WTC11 (cell line): ENCODE results near the gene UNKL. TPM values are rescaled to one million over a fixed set of nuclear protein-coding genes. Genes with fewer than 3 reads are reported as not detected.

Experiments used
- ATAC-seq: fragments of 200-7000 bp; cut with Tn5 transposase; 2 replicates; pipeline ENCODE4 v1.10.0; 2021; ENCODE audit warnings: mild to moderate bottlenecking, moderate library complexity
- CTCF ChIA-PET: fragments of 300-600 bp; sonication (Branson Sonifier 250); formaldehyde crosslinking; loops from one replicate; lab custom pipeline; 2021; ENCODE audit warnings: antibody characterized with exemption; lab: Charles Lee
- POLR2A ChIA-PET: fragments of 350-600 bp; sonication (Branson Sonifier 250); formaldehyde crosslinking; loops from one replicate; lab custom pipeline; 2021; ENCODE audit warnings: antibody characterized with exemption; lab: Charles Lee
- DNase-seq: peaks from one replicate; pipeline ENCODE4 v3.0.0; 2021; ENCODE audit warnings: low spot score
- H3K27ac Mint-ChIP-seq: 2 replicates; pipeline ENCODE4 v1.8.0; 2021; ENCODE audit warnings: mixed read lengths
- H3K27me3 Mint-ChIP-seq: 2 replicates; pipeline ENCODE4 v1.8.0; 2021; ENCODE audit warnings: low read depth, mild to moderate bottlenecking, moderate library complexity, mixed read lengths
- H3K36me3 Mint-ChIP-seq: 2 replicates; pipeline ENCODE4 v1.8.0; 2021; ENCODE audit warnings: mixed read lengths
- H3K4me1 Mint-ChIP-seq: 2 replicates; pipeline ENCODE4 v1.8.0; 2022; ENCODE audit warnings: mixed read lengths
- H3K4me3 Mint-ChIP-seq: 2 replicates; pipeline ENCODE4 v1.8.0; 2021; ENCODE audit warnings: mild to moderate bottlenecking, moderate library complexity, mixed read lengths
- H3K9me3 Mint-ChIP-seq: 2 replicates; pipeline ENCODE4 v1.8.0; 2021; ENCODE audit warnings: mixed read lengths
- AR ChIP-seq: fragments of 250-450 bp; sonication (Bioruptor Pico); IDR thresholded peaks from 2 replicates; pipeline ENCODE4 v1.9.0; 2021; ENCODE audit warnings: mild to moderate bottlenecking
- CBFB ChIP-seq: sonication (generic); formaldehyde crosslinking; IDR thresholded peaks from 2 replicates; pipeline ENCODE4 v1.8.1; 2022; ENCODE audit warnings: mild to moderate bottlenecking, low read depth, missing genetic modification reagents
- CTCF ChIP-seq: fragments of 200-600 bp; IDR thresholded peaks from 2 replicates; pipeline ENCODE4 v1.8.0; 2022; ENCODE audit warnings: antibody characterized with exemption
- EMX1 ChIP-seq: fragments of 250-450 bp; sonication (Bioruptor Pico); IDR thresholded peaks from 2 replicates; pipeline ENCODE4 v1.8.0; 2021; ENCODE audit warnings: mild to moderate bottlenecking
- GABPB1 ChIP-seq: sonication (generic); formaldehyde crosslinking; IDR thresholded peaks from 2 replicates; pipeline ENCODE4 v1.8.1; 2023; ENCODE audit warnings: mild to moderate bottlenecking, missing genetic modification reagents
- HMGXB4 ChIP-seq: sonication (generic); formaldehyde crosslinking; IDR thresholded peaks from 2 replicates; pipeline ENCODE4 v1.8.1; 2023; ENCODE audit warnings: mild to moderate bottlenecking, moderate library complexity, missing genetic modification reagents
- KAT7 ChIP-seq: sonication (generic); formaldehyde crosslinking; IDR thresholded peaks from 2 replicates; pipeline ENCODE4 v1.8.1; 2023; ENCODE audit warnings: missing genetic modification reagents, mild to moderate bottlenecking, borderline replicate concordance
- PREB ChIP-seq: sonication (generic); formaldehyde crosslinking; IDR thresholded peaks from 2 replicates; pipeline ENCODE4 v1.8.1; 2022; ENCODE audit warnings: mild to moderate bottlenecking, missing genetic modification reagents, moderate library complexity, borderline replicate concordance
- ZBTB43 ChIP-seq: sonication (generic); formaldehyde crosslinking; IDR thresholded peaks from 2 replicates; pipeline ENCODE4 v1.8.1; 2023; ENCODE audit warnings: mild to moderate bottlenecking, missing genetic modification reagents
- ZNF263 ChIP-seq: sonication (generic); formaldehyde crosslinking; IDR thresholded peaks from 2 replicates; pipeline ENCODE4 v1.8.1; 2022; ENCODE audit warnings: low read depth, mild to moderate bottlenecking, moderate library complexity, missing genetic modification reagents
- ZNF281 ChIP-seq: sonication (generic); formaldehyde crosslinking; IDR thresholded peaks from 2 replicates; pipeline ENCODE4 v1.8.0; 2023; ENCODE audit warnings: mild to moderate bottlenecking, missing genetic modification reagents
- ZNF423 ChIP-seq: fragments of 250-450 bp; sonication (Bioruptor Pico); IDR thresholded peaks from 2 replicates; pipeline ENCODE4 v2.1.2; 2022; ENCODE audit warnings: mild to moderate bottlenecking, moderate library complexity
- ZSCAN18 ChIP-seq: fragments of 250-450 bp; sonication (Bioruptor Pico); IDR thresholded peaks from 2 replicates; pipeline ENCODE4 v2.1.2; 2022; ENCODE audit warnings: mild to moderate bottlenecking, moderate library complexity
- total RNA-seq: library from RNA; stranded (reverse); gene quantifications from 3 replicates; pipeline ENCODE4 v1.2.3, GENCODE V29; 2021

Gene UNKL
- total RNA-seq, 1 experiment from 2014 or later: 53.3 TPM

GRCh38 chr16:1366712-1367299 lies 47.7 kb downstream of the UNKL start:
- Mint-ChIP-seq H3K4me1 (no peaks in the 10 kb centered on the region), H3K27ac (no peak overlapping the region)
- POLR2A ChIA-PET: interaction anchor here (0.5 kb wide), 1 partner anchor 569 kb away, joined by 3 read pairs; no protein-coding TSS in a partner anchor
- no peak for DNase-seq
- TF ChIP-seq AR (CRISPR knock-in tag) (no peak), ZNF263 (CRISPR knock-in tag) (no peak), HMGXB4 (CRISPR knock-in tag) (no peak), EMX1 (CRISPR knock-in tag) (no peak), GABPB1 (no peak), ZNF423 (CRISPR knock-in tag) (no peak), ZBTB43 (CRISPR knock-in tag) (no peak), ZNF281 (CRISPR knock-in tag) (no peak), ZSCAN18 (no peak), CBFB (no peak), KAT7 (CRISPR knock-in tag) (no peak), CTCF (no peak), PREB (CRISPR knock-in tag) (no peak)
- TF ChIP-seq, all 79 proteins: peak for 0
- Mint-ChIP-seq H3K27me3 (no peaks in the 10 kb centered on the region), H3K4me3 (no peak overlapping the region), H3K36me3 (peaks cover 15% of the 10 kb centered on the region), H3K9me3 (no peaks in the 10 kb centered on the region)
- CTCF ChIA-PET: interaction anchor here (0.6 kb wide), 1 partner anchor 12 kb away, joined by 3 read pairs; no protein-coding TSS in a partner anchor
- ATAC-seq: no peak
